ENCODE measurements around the gene CHMP4B. TPM values are rescaled to one million over a fixed set of nuclear protein-coding genes. Genes with fewer than 3 reads are reported as not detected.

Gene CHMP4B
- total and polyA plus RNA-seq, 2 donors (not counting 1 experiment from before 2014, with no cell fraction given): 62.3 to 83.9 TPM

DNA sequence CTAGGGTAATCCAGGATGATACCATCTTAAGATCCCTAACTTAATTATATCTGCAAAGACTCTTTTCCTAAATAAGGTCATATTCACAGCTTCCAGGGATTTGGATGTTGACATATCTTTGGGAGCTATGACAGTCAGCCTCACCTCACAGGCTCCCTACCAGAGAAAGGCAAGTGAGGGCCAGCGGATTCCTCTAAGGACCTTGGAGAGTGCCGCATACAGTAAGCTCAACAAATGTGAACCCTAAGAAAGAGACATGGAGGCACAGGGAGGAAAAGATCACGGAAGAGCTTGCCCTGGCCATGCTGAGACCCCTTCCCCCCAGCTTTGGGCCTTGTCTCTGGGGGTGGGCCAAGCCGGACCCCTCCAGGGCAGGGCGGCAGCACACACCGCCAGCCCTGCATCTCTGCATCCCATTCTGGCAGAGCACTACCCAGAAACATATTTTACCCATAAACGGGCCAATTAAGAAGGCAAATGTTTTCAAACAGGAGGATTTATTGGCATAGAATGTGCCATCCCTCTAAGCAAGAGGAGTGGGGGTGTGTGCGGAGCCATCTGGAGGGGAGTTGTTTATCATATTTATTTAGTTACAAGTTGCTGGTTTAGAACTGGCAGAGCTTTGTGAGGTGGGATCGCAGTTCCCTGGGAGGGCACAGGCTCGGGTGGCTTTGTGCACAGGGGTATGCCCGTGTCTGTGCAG lies 55.4 kb downstream of the CHMP4B start:
- WGBS (ENCODE audit: insufficient coverage): 98% methylated on average over 8 of the region's 11 CpGs
- intact Hi-C loops (cut with micrococcal nuclease): no loop called here
- peaks cover 6 to 7% of the 10 kb centered on the region in 2 donors for H3K4me1 ChIP-seq (ENCODE audit: control insufficient read depth in 2 of 2, insufficient read depth in 2 of 2, low read length in 2 of 2)
- no peak for DNase-seq
- H3K4me1 Mint-ChIP-seq: peaks cover under 1% of the 10 kb centered on the region
- no peak overlapping the region for H3K27ac Mint-ChIP-seq
- no peaks in the 10 kb centered on the region for H3K27me3 ChIP-seq (replicated peaks in 1 of 4; ENCODE audit: control extremely low read depth in 1 of 4, control insufficient read depth in 3 of 4, insufficient read depth in 4 of 4, low read length in 3 of 4)
- H3K9me3 ChIP-seq (ENCODE audit: control extremely low read depth in 1 of 3, control insufficient read depth in 2 of 3, insufficient read depth in 1 of 3, low read length in 2 of 3): no peaks in the 10 kb centered on the region
- peaks cover 3% of the 10 kb centered on the region for H3K27me3 Mint-ChIP-seq
- no peaks in the 10 kb centered on the region for H3K79me2 ChIP-seq (ENCODE audit: control insufficient read depth, insufficient read depth, low read length)
- H3K9ac ChIP-seq (ENCODE audit: low read length): no peak overlapping the region
- no peaks in the 10 kb centered on the region for H4K20me1 ChIP-seq (ENCODE audit: control insufficient read depth, insufficient read depth, low read length, poor library complexity, severe bottlenecking)
- no peak for ATAC-seq (ENCODE audit: low read depth)
- ChIA-PET POLR2A (no interaction called here), CTCF (interaction anchor here (1.1 kb wide), 1 partner anchor 255 kb away, joined by 3 read pairs; no protein-coding TSS in a partner anchor)
- TF ChIP-seq EZH2 (IDR thresholded peaks at IDR 0.05; ENCODE audit: borderline replicate concordance, insufficient read depth, low read depth, low read length, poor library complexity, severe bottlenecking): no peak
- TF ChIP-seq, protein P1, sequence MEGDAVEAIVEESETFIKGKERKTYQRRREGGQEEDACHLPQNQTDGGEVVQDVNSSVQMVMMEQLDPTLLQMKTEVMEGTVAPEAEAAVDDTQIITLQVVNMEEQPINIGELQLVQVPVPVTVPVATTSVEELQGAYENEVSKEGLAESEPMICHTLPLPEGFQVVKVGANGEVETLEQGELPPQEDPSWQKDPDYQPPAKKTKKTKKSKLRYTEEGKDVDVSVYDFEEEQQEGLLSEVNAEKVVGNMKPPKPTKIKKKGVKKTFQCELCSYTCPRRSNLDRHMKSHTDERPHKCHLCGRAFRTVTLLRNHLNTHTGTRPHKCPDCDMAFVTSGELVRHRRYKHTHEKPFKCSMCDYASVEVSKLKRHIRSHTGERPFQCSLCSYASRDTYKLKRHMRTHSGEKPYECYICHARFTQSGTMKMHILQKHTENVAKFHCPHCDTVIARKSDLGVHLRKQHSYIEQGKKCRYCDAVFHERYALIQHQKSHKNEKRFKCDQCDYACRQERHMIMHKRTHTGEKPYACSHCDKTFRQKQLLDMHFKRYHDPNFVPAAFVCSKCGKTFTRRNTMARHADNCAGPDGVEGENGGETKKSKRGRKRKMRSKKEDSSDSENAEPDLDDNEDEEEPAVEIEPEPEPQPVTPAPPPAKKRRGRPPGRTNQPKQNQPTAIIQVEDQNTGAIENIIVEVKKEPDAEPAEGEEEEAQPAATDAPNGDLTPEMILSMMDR (IDR thresholded peaks at IDR 0.05): no peak
- no peak overlapping the region for H3K4me3 ChIP-seq (ENCODE audit: control extremely low read depth in 1 of 5, extremely low read depth in 1 of 5, insufficient read depth in 1 of 5, low read depth in 2 of 5, low read length in 4 of 5)
- H3K9me3 Mint-ChIP-seq (ENCODE audit: insufficient read depth): no peaks in the 10 kb centered on the region
- H3K4me3 Mint-ChIP-seq: no peak overlapping the region
- H3K27ac ChIP-seq (ENCODE audit: low read length in 2 of 2): no peak overlapping the region
- no peak overlapping the region for H2AFZ ChIP-seq (ENCODE audit: insufficient read depth, low read depth, low read length, poor library complexity, severe bottlenecking)
- H3K36me3 ChIP-seq (replicated peaks in 1 of 2; ENCODE audit: control extremely low read depth in 1 of 2, control insufficient read depth in 1 of 2, extremely low read depth in 1 of 2, insufficient read depth in 2 of 2, low read length in 1 of 2): no peaks in the 10 kb centered on the region
- no peak overlapping the region for H3K4me2 ChIP-seq (replicated peaks; ENCODE audit: low read depth, low read length, poor library complexity, severe bottlenecking)

DNA sequence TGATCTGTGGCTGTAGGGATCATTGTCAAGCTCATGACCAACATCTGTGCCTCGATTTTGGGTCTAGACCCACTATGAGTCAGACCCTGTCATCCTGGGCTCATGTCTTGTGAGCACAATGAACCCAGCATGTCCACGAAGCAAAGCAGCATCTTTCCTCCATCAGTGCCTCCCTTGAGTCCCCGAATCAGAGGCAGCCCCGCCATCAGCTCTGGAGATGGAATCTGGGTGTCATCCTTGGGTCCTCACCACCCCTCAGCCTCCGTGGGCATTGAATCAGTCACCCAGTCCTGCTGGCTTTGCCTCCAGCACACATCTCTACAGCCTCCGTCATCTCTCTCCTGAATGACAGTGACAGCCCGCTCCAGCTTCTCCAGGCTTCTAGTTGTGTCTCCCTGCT lies 56.9 kb downstream of the CHMP4B start:
- WGBS (ENCODE audit: insufficient coverage): 89% methylated on average over 7 of the region's 7 CpGs
- no peaks in the 10 kb centered on the region for H4K20me1 ChIP-seq (ENCODE audit: control insufficient read depth, insufficient read depth, low read length, poor library complexity, severe bottlenecking)
- DNase-seq: no peak
- ATAC-seq (ENCODE audit: low read depth): no peak
- no peak overlapping the region for H3K27ac ChIP-seq (ENCODE audit: low read length in 2 of 2)
- no peaks in the 10 kb centered on the region for H3K27me3 ChIP-seq (replicated peaks in 1 of 4; ENCODE audit: control extremely low read depth in 1 of 4, control insufficient read depth in 3 of 4, insufficient read depth in 4 of 4, low read length in 3 of 4)
- Mint-ChIP-seq H3K9me3 (ENCODE audit: insufficient read depth) (no peaks in the 10 kb centered on the region), H3K4me3 (no peak overlapping the region), H3K27me3 (peaks cover 3% of the 10 kb centered on the region), H3K27ac (no peak overlapping the region), H3K4me1 (no peaks in the 10 kb centered on the region)
- peaks cover 0 to under 1% of the 10 kb centered on the region in 2 donors for H3K4me1 ChIP-seq (ENCODE audit: control insufficient read depth in 2 of 2, insufficient read depth in 2 of 2, low read length in 2 of 2)
- H3K36me3 ChIP-seq (replicated peaks in 1 of 2; ENCODE audit: control extremely low read depth in 1 of 2, control insufficient read depth in 1 of 2, extremely low read depth in 1 of 2, insufficient read depth in 2 of 2, low read length in 1 of 2): no peaks in the 10 kb centered on the region
- TF ChIP-seq, protein P1 (IDR thresholded peaks at IDR 0.05): no peak
- TF ChIP-seq EZH2 (IDR thresholded peaks at IDR 0.05; ENCODE audit: borderline replicate concordance, insufficient read depth, low read depth, low read length, poor library complexity, severe bottlenecking): no peak
- H3K9me3 ChIP-seq (ENCODE audit: control extremely low read depth in 1 of 3, control insufficient read depth in 2 of 3, insufficient read depth in 1 of 3, low read length in 2 of 3): no peaks in the 10 kb centered on the region
- no peaks in the 10 kb centered on the region for H3K79me2 ChIP-seq (ENCODE audit: control insufficient read depth, insufficient read depth, low read length)
- H2AFZ ChIP-seq (ENCODE audit: insufficient read depth, low read depth, low read length, poor library complexity, severe bottlenecking): no peak overlapping the region
- H3K9ac ChIP-seq (ENCODE audit: low read length): no peak overlapping the region
- H3K4me3 ChIP-seq (ENCODE audit: control extremely low read depth in 1 of 5, extremely low read depth in 1 of 5, insufficient read depth in 1 of 5, low read depth in 2 of 5, low read length in 4 of 5): no peak overlapping the region
- ChIA-PET POLR2A (no interaction called here), CTCF (interaction anchor here (1.0 kb wide), 1 partner anchor 201 kb away, joined by 3 read pairs; no protein-coding TSS in a partner anchor)
- H3K4me2 ChIP-seq (replicated peaks; ENCODE audit: low read depth, low read length, poor library complexity, severe bottlenecking): no peak overlapping the region
- intact Hi-C loops (cut with micrococcal nuclease): no loop called here

Data from B cell (primary cell).